K562 (cell line): ENCODE data around the gene FAM174B. TPM values are rescaled to one million over a fixed set of nuclear protein-coding genes. Genes with fewer than 3 reads are reported as not detected.

ENCODE experiments used
- ATAC-seq: fragments of 200-7000 bp; cut with Tn5 transposase; 3 replicates; pipeline ENCODE4 v1.9.1; 2020; ENCODE audit warnings: moderate library complexity
- BruUV-seq: library from RNA; stranded (reverse); fragments of 400-500 nt; replicated peaks from 2 replicates; lab custom pipeline; 2021; lab: Mats Ljungman, UMichigan
- CTCF ChIA-PET: fragments of 300-600 bp; formaldehyde crosslinking; extraction: SDS; loops from one replicate; lab custom pipeline; 2021; ENCODE audit warnings: low intra/inter-chr PET ratio; lab: Yijun Ruan, JAX
- POLR2A ChIA-PET: fragments of 300-600, 350-650 bp; sonication (Branson Sonifier 250); formaldehyde crosslinking; extraction: SDS; loops from one replicate; lab custom pipeline; 2021; ENCODE audit warnings: antibody characterized with exemption, inconsistent platforms; lab: Yijun Ruan, JAX
- DNase-seq, 4 experiments: peaks; one replicate each; pipeline versions ENCODE4 v3.0.0 to v3.0.0-alpha.2; 2011 to 2018; ENCODE audit warnings: low spot score in 3 of 4, mixed read lengths in 3 of 4; ENCODE audit errors: extremely low read depth in 1 of 4
- FAIRE-seq: peaks from 2 replicates; lab custom pipeline; 2011; peaks lifted over from hg19 to GRCh38; lab: Jason Lieb, UNC
- H2AFZ ChIP-seq: 2 replicates; pipeline ENCODE4 v1.6.0; 2011; ENCODE audit warnings: low read depth, low read length, control low read depth, inconsistent platforms
- H3K27ac ChIP-seq: fragments of 200-600 bp; 3 replicates; pipeline ENCODE4 v1.8.0; 2011; ENCODE audit warnings: low read depth, mild to moderate bottlenecking, control low read depth, inconsistent platforms, low read length, moderate library complexity, mixed read lengths; ENCODE audit errors: extremely low read depth
- H3K27me3 ChIP-seq, 2 experiments: fragments of 300-600 bp in 1 of 2; 2 replicates in 1 of 2; 3 replicates in 1 of 2; pipeline versions ENCODE4 v1.6.0 to v1.8.0; 2011; ENCODE audit warnings: inconsistent platforms in 2 of 2, low read length in 2 of 2, mild to moderate bottlenecking in 1 of 2, mixed read lengths in 1 of 2, moderate library complexity in 1 of 2; ENCODE audit not compliant: control insufficient read depth in 2 of 2, insufficient read depth in 2 of 2
- H3K36me3 ChIP-seq: fragments of 300-600 bp; 3 replicates; pipeline ENCODE4 v1.8.0; 2011; ENCODE audit warnings: mild to moderate bottlenecking, low read length, inconsistent platforms; ENCODE audit not compliant: control insufficient read depth, insufficient read depth
- H3K4me1 ChIP-seq, 2 experiments: fragments of 200-600 bp in 1 of 2; replicated peaks in 1 of 2; 2 replicates in 1 of 2; 3 replicates in 1 of 2; pipeline versions ENCODE4 v1.5.1 to v1.8.0; 2011; ENCODE audit warnings: inconsistent platforms in 2 of 2, low read length in 2 of 2, mild to moderate bottlenecking in 1 of 2, mixed read lengths in 1 of 2, moderate library complexity in 1 of 2; ENCODE audit not compliant: control insufficient read depth in 2 of 2, insufficient read depth in 2 of 2
- H3K4me2 ChIP-seq: 2 replicates; pipeline ENCODE4 v1.6.1; 2011; ENCODE audit warnings: low read length, control low read depth, inconsistent platforms, mixed read lengths; ENCODE audit not compliant: insufficient read depth
- H3K4me3 ChIP-seq: fragments of 200-600 bp; sonication (generic), shearing (Covaris generic); 2 replicates; pipeline ENCODE4 v1.5.1; 2016; ENCODE audit warnings: control low read depth, inconsistent platforms
- H3K79me2 ChIP-seq: fragments of 200-600 bp; 3 replicates; pipeline ENCODE4 v1.8.0; 2011; ENCODE audit warnings: low read length, inconsistent platforms; ENCODE audit not compliant: control insufficient read depth, insufficient read depth
- H3K9ac ChIP-seq, 2 experiments: 2 replicates each; pipeline versions ENCODE4 v1.6.0 to v1.6.1; 2011; ENCODE audit warnings: low read depth in 2 of 2, low read length in 2 of 2, control low read depth in 1 of 2, inconsistent platforms in 1 of 2, mild to moderate bottlenecking in 1 of 2, mixed read lengths in 1 of 2; ENCODE audit not compliant: insufficient read depth in 1 of 2
- H3K9me1 ChIP-seq: one replicate; pipeline ENCODE4 v1.6.0; 2011; ENCODE audit warnings: inconsistent platforms, mild to moderate bottlenecking, low read length, moderate library complexity; ENCODE audit not compliant: control insufficient read depth, insufficient read depth
- H3K9me3 ChIP-seq: replicated peaks from 2 replicates; pipeline ENCODE4 v1.5.1; 2011; ENCODE audit warnings: low read depth, low read length, inconsistent platforms; ENCODE audit not compliant: control insufficient read depth, insufficient read depth
- H4K20me1 ChIP-seq: replicated peaks from 2 replicates; pipeline ENCODE4 v1.6.1; 2011; ENCODE audit warnings: low read length, inconsistent platforms, mixed read lengths; ENCODE audit not compliant: control insufficient read depth, insufficient read depth
- EP300 ChIP-seq: IDR thresholded peaks from 2 replicates; pipeline ENCODE4 v1.6.1; 2012; ENCODE audit warnings: low read length, improper control_type of control experiment
- FOXK1 ChIP-seq: sonication (generic); formaldehyde crosslinking; IDR thresholded peaks from 2 replicates; pipeline ENCODE4 v1.8.0; 2022; ENCODE audit warnings: missing genetic modification reagents, mild to moderate bottlenecking, borderline replicate concordance
- HDAC6 ChIP-seq: IDR thresholded peaks from 2 replicates; pipeline ENCODE4 v1.6.1; 2012; ENCODE audit warnings: low read depth, mild to moderate bottlenecking, control low read depth, inconsistent platforms, low read length, moderate library complexity
- MAFF ChIP-seq: IDR thresholded peaks from 2 replicates; pipeline ENCODE4 v1.6.1; 2012; ENCODE audit warnings: low read length, improper control_type of control experiment
- MEIS2 ChIP-seq: fragments of 450-650 bp; IDR thresholded peaks from 2 replicates; pipeline ENCODE4 v1.6.1; 2014; ENCODE audit warnings: mild to moderate bottlenecking; ENCODE audit not compliant: partially characterized antibody
- NFE2 ChIP-seq: IDR thresholded peaks from 2 replicates; pipeline ENCODE4 v1.6.1; 2014; ENCODE audit warnings: antibody characterized with exemption, low read depth
- NR4A1 ChIP-seq, 2 experiments: fragments of 250-450 bp in 1 of 2; fragments of 450-650 bp in 1 of 2; sonication (Bioruptor Pico) in 1 of 2; IDR thresholded peaks; 2 replicates each; pipeline versions ENCODE4 v1.4.0 to v1.6.1; 2016 to 2020; ENCODE audit warnings: mild to moderate bottlenecking in 2 of 2, missing compliant biosample characterization in 1 of 2, missing genetic modification characterization in 1 of 2, moderate library complexity in 1 of 2
- NRF1 ChIP-seq, 2 experiments: fragments of 450-650 bp; IDR thresholded peaks in 1 of 2; conservative IDR thresholded peaks in 1 of 2; 2 replicates each; pipeline ENCODE4 v1.6.1; 2014; ENCODE audit warnings: mild to moderate bottlenecking in 2 of 2
- NUFIP1 ChIP-seq: fragments of 450-650 bp; IDR thresholded peaks from 2 replicates; pipeline ENCODE4 v1.6.1; 2018; ENCODE audit not compliant: partially characterized antibody
- PHB2 ChIP-seq: fragments of 450-650 bp; IDR thresholded peaks from 2 replicates; pipeline ENCODE4 v1.6.1; 2017; ENCODE audit warnings: low read depth
- RBBP5 ChIP-seq: fragments of 200-600 bp; sonication (generic); IDR thresholded peaks from 2 replicates; pipeline ENCODE4 v1.6.1; 2012; ENCODE audit warnings: borderline replicate concordance, mild to moderate bottlenecking, low read length, control low read depth, inconsistent platforms; ENCODE audit not compliant: insufficient read depth, poor library complexity, severe bottlenecking
- RBM39 ChIP-seq: fragments of 200-400 bp; formaldehyde crosslinking; optimal IDR thresholded peaks from 2 replicates; pipeline ENCODE3; 2018; ENCODE audit warnings: low read depth, low read length
- SMARCB1 ChIP-seq: IDR thresholded peaks from 2 replicates; pipeline ENCODE4 v1.6.1; 2011; ENCODE audit warnings: improper control_type of control experiment, low read depth; ENCODE audit not compliant: insufficient read length
- TCF7L2 ChIP-seq: fragments of 150-350 bp; IDR thresholded peaks from 2 replicates; pipeline ENCODE4 v1.6.1; 2016; ENCODE audit warnings: low read depth, mild to moderate bottlenecking, low read length, moderate library complexity
- WHSC1 ChIP-seq: IDR thresholded peaks from one replicate; pipeline ENCODE4 v1.6.1; 2012; ENCODE audit warnings: low read length, control low read depth, inconsistent platforms
- ZNF174 ChIP-seq: fragments of 250-450 bp; sonication (Bioruptor Pico); IDR thresholded peaks from 2 replicates; pipeline ENCODE4 v1.4.0; 2020; ENCODE audit warnings: mild to moderate bottlenecking
- WGBS: fragments of 100-300 bp; shearing (Covaris generic); methylation state at CpG from one replicate; pipeline ENCODE4 v1.1.6; 2016; ENCODE audit warnings: low coverage, mixed read lengths; ENCODE audit not compliant: insufficient coverage; ENCODE audit errors: missing lambda C conversion rate; 5-methylcytosine and 5-hydroxymethylcytosine counted together
- in situ Hi-C: fragments of 300-500 bp; cut with MboI; formaldehyde crosslinking; loops from 4 replicates; pipeline ENCODE4 v1.15.0; 2018; ENCODE audit warnings: inconsistent platforms, mixed read lengths
- intact Hi-C: fragments of 100-400 bp; cut with micrococcal nuclease; formaldehyde crosslinking; loops from 2 replicates; pipeline ENCODE4 v1.14.2; 2022
- polyA plus RNA-seq, 8 experiments: library from polyadenylated mRNA; depleted of rRNA in 4 of 8; stranded (reverse) in 5 of 8; unstranded in 3 of 8; fragments of >200 nt; fragmentation: Nextera tagmentation in 2 of 8; fragmentation: Illumina TruSeq in 1 of 8; extraction: Ambion mirVana in 2 of 8; extraction: Trizol in 1 of 8; gene quantifications; 2 replicates each; pipeline versions ENCODE4 v1.2.1 to v1.2.3, GENCODE V29; 2011 to 2014; ENCODE audit warnings: inconsistent platforms in 1 of 8, missing spikeins in 1 of 8
- total RNA-seq, 7 experiments: library from RNA; depleted of rRNA in 6 of 7; stranded (reverse); fragments of >200 nt in 6 of 7; fragmentation: Illumina TruSeq in 2 of 7; extraction: Trizol in 2 of 7; gene quantifications; 2 replicates each; pipeline versions ENCODE4 v1.2.1 to v1.2.3, GENCODE V29; 2011 to 2021; ENCODE audit warnings: low replicate concordance in 1 of 7
- TF ChIP-seq, protein P1 (sequence below): IDR thresholded peaks from 2 replicates; pipeline ENCODE4 v1.6.1; 2014; ENCODE audit warnings: antibody characterized with exemption

Gene FAM174B
- total and polyA plus RNA-seq, 9 of the 15 experiments (the other 6 are each of a cell fraction or from before 2014, with no cell fraction given), result 0.39 to 2.7 (median 1.9) TPM; not detected in 1

DNA sequence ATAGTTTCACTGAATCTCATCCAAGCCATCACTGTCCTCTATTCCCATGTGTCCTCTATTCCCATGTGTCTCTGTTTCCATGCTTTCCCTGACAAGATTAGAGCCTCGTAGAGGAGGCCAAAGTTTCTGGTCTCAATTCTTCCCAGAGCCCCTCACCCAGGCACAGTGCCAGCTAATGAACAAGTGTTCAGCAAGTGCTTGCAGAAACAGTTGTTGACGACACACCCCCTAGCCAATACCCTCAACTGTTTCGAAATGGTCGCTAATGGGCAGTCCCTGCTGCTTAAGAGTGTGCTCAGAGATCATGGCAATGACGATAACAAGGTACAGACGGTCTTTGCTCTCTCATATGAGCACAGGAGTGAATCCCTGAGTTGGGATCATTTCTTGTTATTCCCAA is 73.4 kb downstream of the FAM174B start:
- no peaks in the 10 kb centered on the region for H4K20me1 ChIP-seq
- TF ChIP-seq NUFIP1, result no peak
- TF ChIP-seq NFE2, result no peak
- no peak for TF ChIP-seq ZNF174 (CRISPR knock-in tag)
- no peak for TF ChIP-seq SMARCB1
- no peak for TF ChIP-seq MEIS2
- no peak for TF ChIP-seq MAFF
- TF ChIP-seq EP300, result no peak
- no peak for TF ChIP-seq NRF1 (conservative IDR thresholded peaks at IDR 0.05 in 1 of 2, IDR thresholded peaks at IDR 0.05 in 1 of 2)
- no peak for TF ChIP-seq TCF7L2
- TF ChIP-seq HDAC6, result no peak
- TF ChIP-seq PHB2, result no peak
- no peak for TF ChIP-seq RBM39
- TF ChIP-seq, protein P1, sequence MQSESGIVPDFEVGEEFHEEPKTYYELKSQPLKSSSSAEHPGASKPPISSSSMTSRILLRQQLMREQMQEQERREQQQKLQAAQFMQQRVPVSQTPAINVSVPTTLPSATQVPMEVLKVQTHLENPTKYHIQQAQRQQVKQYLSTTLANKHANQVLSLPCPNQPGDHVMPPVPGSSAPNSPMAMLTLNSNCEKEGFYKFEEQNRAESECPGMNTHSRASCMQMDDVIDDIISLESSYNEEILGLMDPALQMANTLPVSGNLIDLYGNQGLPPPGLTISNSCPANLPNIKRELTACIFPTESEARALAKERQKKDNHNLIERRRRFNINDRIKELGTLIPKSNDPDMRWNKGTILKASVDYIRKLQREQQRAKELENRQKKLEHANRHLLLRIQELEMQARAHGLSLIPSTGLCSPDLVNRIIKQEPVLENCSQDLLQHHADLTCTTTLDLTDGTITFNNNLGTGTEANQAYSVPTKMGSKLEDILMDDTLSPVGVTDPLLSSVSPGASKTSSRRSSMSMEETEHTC, result no peak
- no peak for TF ChIP-seq NR4A1 (CRISPR knock-in tag; IDR thresholded peaks at IDR 0.05)
- no peak for TF ChIP-seq NR4A1 (tag; IDR thresholded peaks at IDR 0.05)
- no peak for TF ChIP-seq WHSC1
- no peak for TF ChIP-seq RBBP5
- no peak for TF ChIP-seq FOXK1 (CRISPR knock-in tag)
- H3K4me3 ChIP-seq, result no peak overlapping the region
- no peak for ATAC-seq
- no peak overlapping the region for H2AFZ ChIP-seq
- in situ Hi-C loops (no loop called here), intact Hi-C loops (no loop called here)
- no peak for FAIRE-seq
- H3K9me1 ChIP-seq, result no peaks in the 10 kb centered on the region
- POLR2A ChIA-PET, result no interaction called here
- H3K9ac ChIP-seq, result no peak overlapping the region
- no peak overlapping the region for H3K4me2 ChIP-seq
- no peaks in the 10 kb centered on the region for H3K36me3 ChIP-seq
- H3K9me3 ChIP-seq, result no peaks in the 10 kb centered on the region
- CTCF ChIA-PET, result no interaction called here
- DNase-seq, result no peak
- no peak overlapping the region for H3K27ac ChIP-seq
- BruUV-seq, result no TSS peak
- no peaks in the 10 kb centered on the region for H3K79me2 ChIP-seq
- H3K4me1 ChIP-seq, result no peaks in the 10 kb centered on the region
- H3K27me3 ChIP-seq, result peaks cover 7 to 46% of the 10 kb centered on the region in 2 experiments; a peak in 4 of 5 replicates
- 0% methylated on average over 6 of the region's 6 CpGs for whole genome bisulfite sequencing
